ENCODE data around the gene PRPS2.

PRPS2 gene

GRCh38 chrX:12819222-12819621, 28.0 kb downstream of the PRPS2 start:
- no peak for DNase-seq (ENCODE audit: extremely low spot score)
- POLR2A ChIA-PET = no interaction called here
- no peak for TF ChIP-seq CTCF (IDR thresholded peaks at IDR 0.05; ENCODE audit: control extremely low read depth, extremely low read depth, low read depth, missing control alignments)
- CTCF ChIA-PET = interaction anchor here (1.5 kb wide), 2 partner anchors 76 to 77 kb away, joined by 3 read pairs; no protein-coding TSS in a partner anchor

GRCh38 chrX:12820737-12821136, 29.5 kb downstream of the PRPS2 start:
- no peak for DNase-seq (ENCODE audit: extremely low spot score)
- TF ChIP-seq CTCF (IDR thresholded peaks at IDR 0.05; ENCODE audit: control extremely low read depth, extremely low read depth, low read depth, missing control alignments) = no peak
- CTCF ChIA-PET = interaction anchor here (1.5 kb wide), 2 partner anchors 74 to 76 kb away, joined by 3 read pairs; no protein-coding TSS in a partner anchor
- POLR2A ChIA-PET = no interaction called here

- no peak for TF ChIP-seq CTCF (IDR thresholded peaks at IDR 0.05; ENCODE audit: control extremely low read depth, extremely low read depth, low read depth, missing control alignments)
- no peak for DNase-seq (ENCODE audit: extremely low spot score)
- ChIA-PET CTCF (no interaction called here), POLR2A (no interaction called here)
Measured at GRCh38 chrX:12824944-12825343, 33.7 kb downstream of the PRPS2 start.

- no peak for TF ChIP-seq CTCF (IDR thresholded peaks at IDR 0.05; ENCODE audit: control extremely low read depth, extremely low read depth, low read depth, missing control alignments)
- POLR2A ChIA-PET = no interaction called here
- DNase-seq (ENCODE audit: extremely low spot score) = no peak
- CTCF ChIA-PET = no interaction called here
Measured at GRCh38 chrX:12825801-12826200, 34.6 kb downstream of the PRPS2 start.

GRCh38 chrX:12843061-12843667, 52.0 kb downstream of the PRPS2 start:
- ChIA-PET CTCF (interaction anchor here (1.1 kb wide), 1 partner anchor 104 kb away, joined by 4 read pairs; no protein-coding TSS in a partner anchor), POLR2A (no interaction called here)
- no peak for DNase-seq (ENCODE audit: extremely low spot score)
- no peak for TF ChIP-seq CTCF (IDR thresholded peaks at IDR 0.05; ENCODE audit: control extremely low read depth, extremely low read depth, low read depth, missing control alignments)

GRCh38 chrX:12843668-12844279, 52.6 kb downstream of the PRPS2 start:
- DNase-seq (ENCODE audit: extremely low spot score) = peak; percentile 31
- POLR2A ChIA-PET = no interaction called here
- CTCF ChIA-PET = interaction anchor here (1.1 kb wide), 1 partner anchor 103 kb away, joined by 4 read pairs; no protein-coding TSS in a partner anchor
- TF ChIP-seq CTCF (IDR thresholded peaks at IDR 0.05; ENCODE audit: control extremely low read depth, extremely low read depth, low read depth, missing control alignments) = no peak
